Neutrophil (primary cell): ENCODE results near the gene TEC.
"Not testable (repeated sequence)": the region's sequence is repeated elsewhere in the genome, so short reads cannot be mapped to it uniquely, and the experiment has no call there.

Experiments
- H3K27ac ChIP-seq: fragments of 200-600 bp; sonication (generic); 2 replicates; pipeline ENCODE4 v1.5.1; 2016; ENCODE audit warnings: mild to moderate bottlenecking, moderate library complexity
- H3K27me3 ChIP-seq: fragments of 200-600 bp; sonication (generic); 2 replicates; pipeline ENCODE4 v1.6.0; 2016; ENCODE audit warnings: mild to moderate bottlenecking
- H3K36me3 ChIP-seq: fragments of 200-600 bp; sonication (generic); 2 replicates; pipeline ENCODE4 v1.5.1; 2017
- H3K4me1 ChIP-seq, 2 experiments: fragments of 200-600 bp in 1 of 2; sonication (generic) in 1 of 2; 1 replicate in 1 of 2; 2 replicates in 1 of 2; pipeline versions ENCODE4 v1.5.1 to v1.6.1; 2013 to 2016; ENCODE audit warnings: low read depth in 1 of 2, low read length in 1 of 2, mild to moderate bottlenecking in 1 of 2, moderate library complexity in 1 of 2; ENCODE audit not compliant: control insufficient read depth in 1 of 2, insufficient read depth in 1 of 2
- H3K4me3 ChIP-seq, 2 experiments: fragments of 200-600 bp in 1 of 2; sonication (generic) in 1 of 2; 1 replicate in 1 of 2; 2 replicates in 1 of 2; pipeline ENCODE4 v1.5.1; 2013 to 2016; ENCODE audit warnings: low read depth in 1 of 2, low read length in 1 of 2, mild to moderate bottlenecking in 1 of 2, moderate library complexity in 1 of 2
- H3K9me3 ChIP-seq: fragments of 200-600 bp; sonication (generic); 2 replicates; pipeline ENCODE4 v1.5.1; 2016
- CTCF ChIP-seq: fragments of 200-600 bp; sonication (generic); IDR thresholded peaks from 2 replicates; pipeline ENCODE4 v1.5.1; 2016; ENCODE audit warnings: antibody characterized with exemption

The TEC gene

GRCh38 chr4:48167538-48168263 is 101.9 kb downstream of the TEC start:
- no peaks in the 10 kb centered on the region for H3K4me1 ChIP-seq
- H3K27me3 ChIP-seq: no peaks in the 10 kb centered on the region
- H3K36me3 ChIP-seq: peaks cover 30% of the 10 kb centered on the region
- TF ChIP-seq CTCF: no peak
- no peak overlapping the region for H3K27ac ChIP-seq
- H3K4me3 ChIP-seq: no peak overlapping the region
- H3K9me3 ChIP-seq: no peaks in the 10 kb centered on the region

DNA sequence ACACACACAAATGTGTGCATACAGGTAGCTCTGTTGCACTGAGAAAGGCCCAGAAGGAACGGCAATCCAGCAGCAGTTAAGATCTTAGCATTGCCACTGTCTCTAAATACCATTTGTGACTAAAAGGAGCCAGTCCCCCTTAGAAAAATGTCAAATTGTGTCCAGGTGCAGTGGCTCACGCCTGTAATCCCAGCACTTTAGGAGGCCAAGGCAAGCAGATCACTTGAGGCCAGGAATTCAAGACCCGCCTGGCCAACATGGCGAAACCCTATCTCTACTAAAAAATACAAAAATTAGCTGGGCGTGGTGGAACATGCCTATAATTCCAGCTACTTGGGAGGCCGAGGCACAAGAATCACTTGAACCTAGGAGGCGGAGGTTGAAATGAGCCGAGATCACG is 105.1 kb downstream of the TEC start:
- H3K27me3 ChIP-seq, H3K9me3 ChIP-seq, H3K4me1 ChIP-seq, H3K27ac ChIP-seq, H3K4me3 ChIP-seq: not testable (repeated sequence)
- peaks cover 36% of the 10 kb centered on the region for H3K36me3 ChIP-seq

DNA sequence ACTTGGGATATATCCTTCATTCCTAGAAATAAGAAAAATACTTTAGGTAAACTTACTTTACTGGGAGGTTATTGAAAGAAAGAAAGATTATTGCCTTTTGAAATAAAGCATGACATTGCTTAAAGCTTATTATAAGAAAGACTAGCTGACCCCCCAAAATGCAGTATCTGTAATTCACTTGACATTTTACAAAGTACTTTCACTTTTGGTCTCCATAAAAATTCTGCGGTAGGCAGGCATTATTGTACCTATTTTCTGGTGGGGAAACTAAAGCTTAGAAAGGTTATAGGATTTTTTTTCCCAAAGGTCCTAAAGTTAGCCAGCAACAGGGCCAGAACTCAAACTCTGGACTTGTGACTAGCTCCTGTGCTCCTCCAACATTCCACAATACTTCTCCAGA is 105.9 kb downstream of the TEC start:
- TF ChIP-seq CTCF: no peak
- no peaks in the 10 kb centered on the region for H3K4me1 ChIP-seq
- peaks cover 36% of the 10 kb centered on the region for H3K36me3 ChIP-seq
- no peak overlapping the region for H3K27ac ChIP-seq
- H3K4me3 ChIP-seq: no peak overlapping the region
- no peaks in the 10 kb centered on the region for H3K27me3 ChIP-seq
- H3K9me3 ChIP-seq: no peaks in the 10 kb centered on the region

DNA sequence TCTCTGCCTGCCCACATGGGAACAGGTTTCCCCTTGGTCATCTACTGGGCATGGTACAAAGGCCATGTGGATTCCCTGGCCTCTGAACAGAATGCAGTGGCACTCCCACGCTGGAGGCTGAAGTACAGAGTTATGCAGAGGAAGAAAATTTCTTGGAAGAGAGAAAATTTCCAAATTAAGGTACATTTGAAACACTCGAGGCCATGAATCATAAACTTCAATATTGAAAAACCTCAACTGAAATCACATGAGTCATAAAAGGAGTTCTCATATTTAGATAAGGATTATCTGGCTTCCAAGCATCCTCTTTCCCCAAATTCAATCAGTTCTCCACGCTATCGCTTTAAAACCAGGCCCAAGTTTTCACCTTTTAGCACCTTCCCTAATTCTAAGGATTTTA is 107.5 kb downstream of the TEC start:
- Histone ChIP-seq H3K27me3 (no peaks in the 10 kb centered on the region), H3K4me3 (no peak overlapping the region), H3K27ac (no peak overlapping the region), H3K4me1 (no peaks in the 10 kb centered on the region), H3K36me3 (peaks cover 26% of the 10 kb centered on the region), H3K9me3 (no peaks in the 10 kb centered on the region)
- TF ChIP-seq CTCF: no peak

DNA sequence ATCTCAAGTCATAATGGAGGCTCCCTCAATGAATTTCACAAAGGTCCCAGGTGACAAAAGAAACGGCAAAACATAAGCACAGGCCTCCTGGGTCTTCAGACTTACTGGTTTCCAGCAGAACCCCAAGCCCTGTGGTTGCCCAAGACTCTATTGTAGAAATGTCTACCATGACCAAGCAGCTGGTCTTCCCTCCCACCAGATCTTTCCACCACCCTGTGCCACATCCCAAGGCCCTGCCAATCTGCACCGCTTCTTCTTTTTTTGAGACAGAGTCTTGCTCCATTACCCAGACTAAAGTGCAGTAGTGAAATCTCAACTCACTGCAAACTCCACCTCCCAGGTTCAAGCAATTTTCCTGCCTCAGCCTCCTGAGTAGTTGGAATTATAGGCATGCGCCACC is 112.4 kb downstream of the TEC start:
- H3K27ac ChIP-seq: no peak overlapping the region
- no peaks in the 10 kb centered on the region for H3K4me1 ChIP-seq
- H3K36me3 ChIP-seq: peaks cover 34% of the 10 kb centered on the region
- H3K4me3 ChIP-seq: no peak overlapping the region
- no peaks in the 10 kb centered on the region for H3K27me3 ChIP-seq
- no peak for TF ChIP-seq CTCF
- peaks cover 12% of the 10 kb centered on the region for H3K9me3 ChIP-seq

- Histone ChIP-seq H3K4me3 (no peak overlapping the region), H3K9me3 (peaks cover 12% of the 10 kb centered on the region), H3K27me3 (no peaks in the 10 kb centered on the region), H3K27ac (no peak overlapping the region), H3K36me3 (peaks cover 28% of the 10 kb centered on the region), H3K4me1 (no peaks in the 10 kb centered on the region)
- no peak for TF ChIP-seq CTCF
Measured at GRCh38 chr4:48156423-48156822, 113.2 kb downstream of the TEC start.
